Endothelial cell of umbilical vein (primary cell): ENCODE measurements around the gene AUTS2. TPM values are rescaled to one million over a fixed set of nuclear protein-coding genes. Genes with fewer than 3 reads are reported as not detected.

Experiments used
- BruUV-seq: library from RNA; stranded (reverse); fragments of 400-500 nt; replicated peaks from 2 replicates; lab custom pipeline; 2021; lab: Mats Ljungman, UMichigan
- CTCF ChIA-PET: fragments of 300-600, 350-600 bp; sonication (Branson Sonifier 250); formaldehyde crosslinking; loops from one replicate; lab custom pipeline; 2021; ENCODE audit warnings: antibody characterized with exemption, inconsistent platforms; lab: Charles Lee
- POLR2A ChIA-PET: fragments of 300-600, 350-600 bp; sonication (Branson Sonifier 250); formaldehyde crosslinking; loops from one replicate; lab custom pipeline; 2021; ENCODE audit warnings: antibody characterized with exemption, inconsistent platforms; lab: Charles Lee
- DNase-seq: peaks from one replicate; pipeline ENCODE4 v3.0.0-alpha.2; 2011; ENCODE audit warnings: low read depth, low spot score
- FAIRE-seq: peaks from 2 replicates; lab custom pipeline; 2011; peaks lifted over from hg19 to GRCh38; lab: Jason Lieb, UNC
- H2AFZ ChIP-seq: 2 replicates; pipeline ENCODE4 v1.6.0; 2012; ENCODE audit warnings: low read depth, low read length, control low read depth, inconsistent platforms
- H3K27ac ChIP-seq: 2 replicates; pipeline ENCODE4 v1.5.1; 2011; ENCODE audit warnings: low read depth, mild to moderate bottlenecking, control low read depth, low read length, moderate library complexity; ENCODE audit not compliant: insufficient read depth
- H3K27me3 ChIP-seq, 2 experiments: 2 replicates each; pipeline versions ENCODE4 v1.6.0 to v1.6.1; 2011; ENCODE audit warnings: low read length in 2 of 2, mixed read lengths in 1 of 2; ENCODE audit not compliant: control insufficient read depth in 2 of 2, insufficient read depth in 2 of 2
- H3K36me3 ChIP-seq, 2 experiments: 2 replicates in 1 of 2; 3 replicates in 1 of 2; pipeline ENCODE4 v1.5.1; 2011; ENCODE audit warnings: low read length in 2 of 2, mild to moderate bottlenecking in 1 of 2, moderate library complexity in 1 of 2; ENCODE audit not compliant: control insufficient read depth in 2 of 2, insufficient read depth in 2 of 2; ENCODE audit errors: extremely low read depth in 1 of 2
- H3K4me1 ChIP-seq: 3 replicates; pipeline ENCODE4 v1.5.1; 2011; ENCODE audit warnings: mild to moderate bottlenecking, low read length; ENCODE audit not compliant: control insufficient read depth, insufficient read depth; ENCODE audit errors: extremely low read depth
- H3K4me2 ChIP-seq: 2 replicates; pipeline ENCODE4 v1.6.1; 2011; ENCODE audit warnings: low read length, control low read depth, mixed read lengths; ENCODE audit not compliant: insufficient read depth
- H3K4me3 ChIP-seq, 3 experiments: fragments of 200-600 bp in 1 of 3; sonication (generic), shearing (Covaris generic) in 1 of 3; replicated peaks in 1 of 3; 2 replicates each; pipeline ENCODE4 v1.5.1; 2011 to 2016; ENCODE audit warnings: control low read depth in 3 of 3, low read length in 3 of 3, mild to moderate bottlenecking in 2 of 3, inconsistent platforms in 1 of 3, low read depth in 1 of 3, moderate library complexity in 1 of 3; ENCODE audit not compliant: insufficient read depth in 1 of 3
- H3K79me2 ChIP-seq: 2 replicates; pipeline ENCODE4 v1.6.0; 2012; ENCODE audit warnings: low read length, inconsistent platforms; ENCODE audit not compliant: control insufficient read depth, insufficient read depth
- H3K9ac ChIP-seq: replicated peaks from 2 replicates; pipeline ENCODE3; 2011; ENCODE audit warnings: low read length, control low read depth; ENCODE audit not compliant: insufficient read depth; ENCODE audit errors: extremely low read depth
- H3K9me1 ChIP-seq: replicated peaks from 3 replicates; pipeline ENCODE4 v1.6.0; 2011; ENCODE audit warnings: mild to moderate bottlenecking, low read length; ENCODE audit not compliant: control insufficient read depth, insufficient read depth; ENCODE audit errors: extremely low read depth
- H3K9me3 ChIP-seq: replicated peaks from 2 replicates; pipeline ENCODE4 v1.5.1; 2012; ENCODE audit warnings: low read length, inconsistent platforms; ENCODE audit not compliant: control insufficient read depth, insufficient read depth
- H4K20me1 ChIP-seq: replicated peaks from 2 replicates; pipeline ENCODE3; 2011; ENCODE audit warnings: mild to moderate bottlenecking, low read length; ENCODE audit not compliant: control insufficient read depth, insufficient read depth; ENCODE audit errors: extremely low read depth
- CTCF ChIP-seq, 2 donors: IDR thresholded peaks; 1 replicate in 1 of 2; 2 replicates in 1 of 2; pipeline ENCODE4 v1.5.1; 2011; ENCODE audit warnings: low read length in 2 of 2, mild to moderate bottlenecking in 2 of 2, moderate library complexity in 2 of 2, control low read depth in 1 of 2, inconsistent platforms in 1 of 2, low read depth in 1 of 2; ENCODE audit not compliant: insufficient read depth in 1 of 2; ENCODE audit errors: extremely low read depth in 1 of 2
- EZH2 ChIP-seq: IDR thresholded peaks from 2 replicates; pipeline ENCODE4 v1.6.1; 2012; ENCODE audit warnings: borderline replicate concordance, low read depth, mild to moderate bottlenecking, moderate library complexity, low read length, inconsistent platforms; ENCODE audit not compliant: severe bottlenecking
- FOS ChIP-seq: IDR thresholded peaks from 2 replicates; pipeline ENCODE4 v1.6.1; 2011; ENCODE audit warnings: mild to moderate bottlenecking, low read length, moderate library complexity, borderline replicate concordance; ENCODE audit not compliant: insufficient read depth
- GATA2 ChIP-seq: IDR thresholded peaks from 2 replicates; pipeline ENCODE4 v1.7.0; 2011; ENCODE audit warnings: low read depth, mild to moderate bottlenecking, moderate library complexity, mixed read lengths, low read length; ENCODE audit not compliant: insufficient read length, insufficient read depth
- MAX ChIP-seq: IDR thresholded peaks from 2 replicates; pipeline ENCODE4 v1.6.1; 2011; ENCODE audit not compliant: insufficient read depth, insufficient read length
- MYC ChIP-seq: IDR thresholded peaks from one replicate; pipeline ENCODE4 v1.6.1; 2011; ENCODE audit warnings: mild to moderate bottlenecking, low read depth, low read length
- POLR2AphosphoS5 ChIP-seq: IDR thresholded peaks from 2 replicates; pipeline ENCODE4 v1.6.1; 2012; ENCODE audit warnings: low read depth, mild to moderate bottlenecking, control low read depth, low read length, moderate library complexity; ENCODE audit not compliant: insufficient read depth
- dilution Hi-C: fragments of 300-500 bp; cut with MboI; formaldehyde crosslinking; loops from one replicate; pipeline ENCODE4 v1.15.0; 2019; ENCODE audit warnings: low sequenced_read_pairs; ENCODE audit not compliant: extremely low pct_ligation_motif_present
- intact Hi-C: fragments of 100-400 bp; cut with micrococcal nuclease; formaldehyde crosslinking; loops from one replicate; pipeline ENCODE4 v1.10.0; 2022
- polyA plus RNA-seq, 4 experiments: library from polyadenylated mRNA; depleted of rRNA in 3 of 4; stranded (reverse) in 3 of 4; unstranded in 1 of 4; fragments of >200 nt; gene quantifications; 2 replicates each; pipeline versions ENCODE4 v1.2.1 to v1.2.3, GENCODE V29; 2011 to 2012; ENCODE audit warnings: missing spikeins in 1 of 4
- total RNA-seq: library from RNA; stranded (reverse); gene quantifications from 2 replicates; pipeline ENCODE4 v1.2.3, GENCODE V29; 2021

AUTS2 gene
- total and polyA plus RNA-seq, 2 donors (not counting 3 experiments of a cell fraction or from before 2014, with no cell fraction given) = 0.59 to 8.0 TPM

- Histone ChIP-seq H3K27me3 (no peaks in the 10 kb centered on the region), H3K4me3 (no peak overlapping the region), H3K36me3 (no peaks in the 10 kb centered on the region), H3K79me2 (no peaks in the 10 kb centered on the region), H3K4me2 (no peak overlapping the region), H2AFZ (no peak overlapping the region), H3K27ac (no peak overlapping the region), H3K4me1 (no peaks in the 10 kb centered on the region), H4K20me1 (no peaks in the 10 kb centered on the region), H3K9me1 (no peaks in the 10 kb centered on the region), H3K9ac (no peak overlapping the region), H3K9me3 (no peaks in the 10 kb centered on the region)
- no peak for TF ChIP-seq FOS
- TF ChIP-seq MYC = no peak
- no peak for TF ChIP-seq GATA2
- TF ChIP-seq EZH2 = no peak
- TF ChIP-seq MAX = no peak
- ChIA-PET POLR2A (no interaction called here), CTCF (no interaction called here)
- DNase-seq (no peak), FAIRE-seq (no peak)
- no TSS peak for BruUV-seq
- dilution Hi-C loops (no loop called here), intact Hi-C loops (no loop called here)
Observed at GRCh38 chr7:69654381-69654780, 56.1 kb downstream of the AUTS2 start.

- no peaks in the 10 kb centered on the region for H3K36me3 ChIP-seq
- BruUV-seq = no TSS peak
- H3K27me3 ChIP-seq = no peaks in the 10 kb centered on the region
- ChIA-PET POLR2A (no interaction called here), CTCF (no interaction called here)
- no peak overlapping the region for H3K27ac ChIP-seq
- H3K79me2 ChIP-seq = no peaks in the 10 kb centered on the region
- no peak for FAIRE-seq
- no peaks in the 10 kb centered on the region for H3K9me3 ChIP-seq
- H3K4me1 ChIP-seq = no peaks in the 10 kb centered on the region
- no peak overlapping the region for H3K9ac ChIP-seq
- dilution Hi-C loops = no loop called here
- DNase-seq = no peak
- H3K9me1 ChIP-seq = no peaks in the 10 kb centered on the region
- no peak overlapping the region for H3K4me3 ChIP-seq
- H4K20me1 ChIP-seq = no peaks in the 10 kb centered on the region
- no peak overlapping the region for H2AFZ ChIP-seq
- no peak for TF ChIP-seq GATA2
- TF ChIP-seq EZH2 = no peak
- TF ChIP-seq CTCF (IDR thresholded peaks at IDR 0.05; ENCODE audit: extremely low read depth in 1 of 2, insufficient read depth in 1 of 2, low read depth in 1 of 2, low read length in 2 of 2) = no peak
- TF ChIP-seq POLR2AphosphoS5 = no peak
- TF ChIP-seq MAX = no peak
- intact Hi-C loops = no loop called here
- no peak overlapping the region for H3K4me2 ChIP-seq
Observed at GRCh38 chr7:69654849-69655707, 56.8 kb downstream of the AUTS2 start.
